Loucy (cell line): ENCODE data around the gene SH3TC2.

ENCODE experiments used
- CTCF ChIP-seq: fragments of 200-600 bp; sonication (generic); conservative IDR thresholded peaks from 2 replicates; pipeline ENCODE4 v1.5.1; 2014; ENCODE audit warnings: mild to moderate bottlenecking, antibody characterized with exemption, low read length
- EZH2phosphoT487 ChIP-seq: fragments of 200-600 bp; IDR thresholded peaks from 2 replicates; pipeline ENCODE4 v1.6.1; 2018; ENCODE audit warnings: antibody characterized with exemption, mild to moderate bottlenecking, moderate library complexity, borderline replicate concordance

GRCh38 chr5:149042865-149043264 is 20.0 kb downstream of the SH3TC2 start:
- no peak for TF ChIP-seq CTCF
- TF ChIP-seq EZH2phosphoT487, result no peak
